Keratinocyte (primary cell): ENCODE results near the gene ARMH3. TPM values are rescaled to one million over a fixed set of nuclear protein-coding genes. Genes with fewer than 3 reads are reported as not detected.
"Not testable (repeated sequence)": the region's sequence is repeated elsewhere in the genome, so short reads cannot be mapped to it uniquely, and the experiment has no call there.

Source experiments
- DNase-seq: peaks from one replicate; pipeline ENCODE4 v3.0.0-alpha.2; 2011; ENCODE audit warnings: low read depth, missing footprints, low spot score
- FAIRE-seq: peaks from 2 replicates; lab custom pipeline; 2011; peaks lifted over from hg19 to GRCh38; lab: Jason Lieb, UNC
- H2AFZ ChIP-seq: 2 replicates; pipeline ENCODE4 v1.6.0; 2012; ENCODE audit warnings: low read length, control low read depth, inconsistent platforms; ENCODE audit not compliant: control insufficient read depth
- H3K27ac ChIP-seq: 2 replicates; pipeline ENCODE4 v1.5.1; 2011; ENCODE audit warnings: low read length; ENCODE audit not compliant: control insufficient read depth, insufficient read depth
- H3K27me3 ChIP-seq: 3 replicates; pipeline ENCODE4 v1.6.0; 2011; ENCODE audit warnings: low read length; ENCODE audit not compliant: control insufficient read depth, insufficient read depth; ENCODE audit errors: extremely low read depth
- H3K36me3 ChIP-seq, 2 experiments: 2 replicates in 1 of 2; 3 replicates in 1 of 2; pipeline ENCODE4 v1.5.1; 2011; ENCODE audit warnings: low read length in 2 of 2, mild to moderate bottlenecking in 1 of 2; ENCODE audit not compliant: control insufficient read depth in 2 of 2, insufficient read depth in 2 of 2; ENCODE audit errors: extremely low read depth in 1 of 2
- H3K4me1 ChIP-seq: 3 replicates; pipeline ENCODE4 v1.5.1; 2011; ENCODE audit warnings: low read length; ENCODE audit not compliant: control insufficient read depth, insufficient read depth; ENCODE audit errors: extremely low read depth
- H3K4me2 ChIP-seq: 3 replicates; pipeline ENCODE4 v1.6.0; 2011; ENCODE audit warnings: low read depth, low read length; ENCODE audit not compliant: control insufficient read depth, insufficient read depth; ENCODE audit errors: extremely low read depth
- H3K4me3 ChIP-seq, 3 experiments: fragments of 200-600 bp in 1 of 3; sonication (generic) in 1 of 3; 2 replicates in 2 of 3; 3 replicates in 1 of 3; pipeline ENCODE4 v1.5.1; 2011 to 2016; ENCODE audit warnings: low read length in 3 of 3, mild to moderate bottlenecking in 3 of 3, control low read depth in 2 of 3, inconsistent platforms in 1 of 3, low read depth in 1 of 3, mixed read lengths in 1 of 3, mixed run types in 1 of 3, moderate library complexity in 1 of 3; ENCODE audit not compliant: control insufficient read depth in 2 of 3, insufficient read depth in 2 of 3; ENCODE audit errors: extremely low read depth in 1 of 3
- H3K79me2 ChIP-seq: 2 replicates; pipeline ENCODE4 v1.6.0; 2012; ENCODE audit warnings: low read length; ENCODE audit not compliant: control insufficient read depth, insufficient read depth
- H3K9ac ChIP-seq: 3 replicates; pipeline ENCODE4 v1.6.0; 2011; ENCODE audit warnings: low read length; ENCODE audit not compliant: control insufficient read depth, insufficient read depth; ENCODE audit errors: extremely low read depth
- H3K9me1 ChIP-seq: 3 replicates; pipeline ENCODE4 v1.6.0; 2011; ENCODE audit warnings: low read length; ENCODE audit not compliant: control insufficient read depth, insufficient read depth; ENCODE audit errors: extremely low read depth
- H3K9me3 ChIP-seq: 2 replicates; pipeline ENCODE4 v1.5.1; 2012; ENCODE audit warnings: low read depth, low read length; ENCODE audit not compliant: control insufficient read depth
- H4K20me1 ChIP-seq: 3 replicates; pipeline ENCODE4 v1.6.0; 2011; ENCODE audit warnings: low read length; ENCODE audit not compliant: control insufficient read depth, insufficient read depth; ENCODE audit errors: extremely low read depth
- EZH2 ChIP-seq: IDR thresholded peaks from one replicate; pipeline ENCODE4 v1.6.1; 2012; ENCODE audit warnings: inconsistent platforms, mild to moderate bottlenecking, low read length, moderate library complexity
- dilution Hi-C: fragments of 300-500 bp; cut with MboI; formaldehyde crosslinking; loops from one replicate; pipeline ENCODE4 v1.7.0; 2020; ENCODE audit warnings: low sequenced_read_pairs; ENCODE audit not compliant: extremely low pct_ligation_motif_present
- polyA plus RNA-seq, 5 experiments: library from polyadenylated mRNA; depleted of rRNA in 3 of 5; stranded (reverse) in 3 of 5; stranded (forward) in 1 of 5; unstranded in 1 of 5; fragments of >200 nt; gene quantifications; 1 replicate in 1 of 5; 2 replicates in 3 of 5; 3 replicates in 1 of 5; pipeline versions ENCODE4 v1.2.1 to v1.2.3, GENCODE V29; 2011 to 2012; ENCODE audit warnings: missing spikeins in 2 of 5, low read depth in 1 of 5, low replicate concordance in 1 of 5
- TF ChIP-seq, protein P1 (sequence below), 3 experiments: IDR thresholded peaks in 1 of 3; conservative IDR thresholded peaks in 1 of 3; optimal IDR thresholded peaks in 1 of 3; 2 replicates in 2 of 3; 3 replicates in 1 of 3; pipeline versions ENCODE3 to v1.5.1; 2011; ENCODE audit warnings: low read length in 3 of 3, mild to moderate bottlenecking in 3 of 3, moderate library complexity in 2 of 3, control low read depth in 1 of 3, inconsistent platforms in 1 of 3; ENCODE audit not compliant: insufficient read depth in 2 of 3; ENCODE audit errors: extremely low read depth in 1 of 3

The ARMH3 gene
- polyA plus RNA-seq, 1 donor (not counting 4 experiments of a cell fraction or from before 2014, with no cell fraction given): 25.3 TPM

DNA sequence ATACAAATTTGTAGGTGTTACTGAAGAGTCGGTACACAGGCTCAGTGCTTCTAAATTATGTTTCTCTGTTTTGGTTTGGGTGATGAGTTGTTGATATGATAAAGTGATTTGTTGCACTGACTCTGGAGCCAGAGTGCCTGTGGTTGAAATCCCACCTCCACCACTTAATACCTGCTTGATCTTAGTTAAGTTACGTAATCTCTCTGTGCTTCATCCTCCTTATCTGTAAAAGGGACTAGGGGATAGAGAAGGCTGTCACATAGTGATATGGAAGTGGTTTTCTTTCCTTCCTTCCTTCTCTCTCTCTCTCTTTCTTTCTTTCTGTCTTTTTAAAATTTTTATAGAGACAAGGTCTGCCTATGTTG lies 8.5 kb upstream of the ARMH3 start:
- TF ChIP-seq, protein P1, sequence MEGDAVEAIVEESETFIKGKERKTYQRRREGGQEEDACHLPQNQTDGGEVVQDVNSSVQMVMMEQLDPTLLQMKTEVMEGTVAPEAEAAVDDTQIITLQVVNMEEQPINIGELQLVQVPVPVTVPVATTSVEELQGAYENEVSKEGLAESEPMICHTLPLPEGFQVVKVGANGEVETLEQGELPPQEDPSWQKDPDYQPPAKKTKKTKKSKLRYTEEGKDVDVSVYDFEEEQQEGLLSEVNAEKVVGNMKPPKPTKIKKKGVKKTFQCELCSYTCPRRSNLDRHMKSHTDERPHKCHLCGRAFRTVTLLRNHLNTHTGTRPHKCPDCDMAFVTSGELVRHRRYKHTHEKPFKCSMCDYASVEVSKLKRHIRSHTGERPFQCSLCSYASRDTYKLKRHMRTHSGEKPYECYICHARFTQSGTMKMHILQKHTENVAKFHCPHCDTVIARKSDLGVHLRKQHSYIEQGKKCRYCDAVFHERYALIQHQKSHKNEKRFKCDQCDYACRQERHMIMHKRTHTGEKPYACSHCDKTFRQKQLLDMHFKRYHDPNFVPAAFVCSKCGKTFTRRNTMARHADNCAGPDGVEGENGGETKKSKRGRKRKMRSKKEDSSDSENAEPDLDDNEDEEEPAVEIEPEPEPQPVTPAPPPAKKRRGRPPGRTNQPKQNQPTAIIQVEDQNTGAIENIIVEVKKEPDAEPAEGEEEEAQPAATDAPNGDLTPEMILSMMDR (optimal IDR thresholded peaks at IDR 0.05 in 1 of 3, IDR thresholded peaks at IDR 0.05 in 1 of 3, conservative IDR thresholded peaks at IDR 0.05 in 1 of 3; ENCODE audit: extremely low read depth in 1 of 3, insufficient read depth in 2 of 3, low read length in 3 of 3): no peak
- TF ChIP-seq EZH2: no peak
- H3K27ac ChIP-seq: peak overlapping the region; percentile 69
- peaks cover 2% of the 10 kb centered on the region for H4K20me1 ChIP-seq
- H2AFZ ChIP-seq: peak overlapping the region; percentile 59
- FAIRE-seq (peak; percentile 17), DNase-seq (no peak)
- dilution Hi-C loops: no loop called here
- H3K4me1 ChIP-seq: peaks cover 22% of the 10 kb centered on the region
- H3K4me3 ChIP-seq: no peak overlapping the region
- H3K36me3 ChIP-seq: peaks cover 1 to 19% of the 10 kb centered on the region in 2 experiments
- peak overlapping the region; percentile 86 for H3K9ac ChIP-seq
- no peaks in the 10 kb centered on the region for H3K27me3 ChIP-seq
- peaks cover 37% of the 10 kb centered on the region for H3K79me2 ChIP-seq
- no peaks in the 10 kb centered on the region for H3K9me1 ChIP-seq
- H3K9me3 ChIP-seq: no peaks in the 10 kb centered on the region
- peak overlapping the region; percentile 90 for H3K4me2 ChIP-seq

DNA sequence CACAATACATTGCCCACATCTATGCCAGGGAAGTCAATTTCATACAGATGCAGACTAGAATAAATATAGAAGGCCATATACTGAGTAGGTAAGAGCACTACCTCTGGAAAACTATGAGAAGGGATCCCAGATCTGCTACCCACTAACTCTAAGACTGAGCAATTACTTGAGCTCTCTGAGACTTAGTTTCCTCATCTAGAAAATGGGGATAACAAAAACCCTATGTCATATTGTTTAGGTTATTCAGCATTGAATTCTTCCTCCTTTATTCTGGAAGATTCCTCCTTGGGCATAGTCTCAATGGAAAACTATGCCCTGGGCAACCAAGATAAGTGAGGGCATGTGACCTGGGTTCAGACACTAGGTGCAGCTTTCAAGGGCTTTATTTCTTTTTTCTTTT lies 4.0 kb upstream of the ARMH3 start:
- H3K9me3 ChIP-seq: no peaks in the 10 kb centered on the region
- FAIRE-seq (no peak), DNase-seq (no peak)
- TF ChIP-seq, protein P1 (optimal IDR thresholded peaks at IDR 0.05 in 1 of 3, IDR thresholded peaks at IDR 0.05 in 1 of 3, conservative IDR thresholded peaks at IDR 0.05 in 1 of 3; ENCODE audit: extremely low read depth in 1 of 3, insufficient read depth in 2 of 3, low read length in 3 of 3): no peak
- TF ChIP-seq EZH2: no peak
- dilution Hi-C loops: no loop called here
- peaks cover 7% of the 10 kb centered on the region for H3K79me2 ChIP-seq
- H3K36me3 ChIP-seq: no peaks in the 10 kb centered on the region
- H3K4me3 ChIP-seq: no peak overlapping the region
- no peak overlapping the region for H2AFZ ChIP-seq
- no peak overlapping the region for H3K4me2 ChIP-seq
- H3K9ac ChIP-seq: no peak overlapping the region
- no peaks in the 10 kb centered on the region for H3K9me1 ChIP-seq
- no peak overlapping the region for H3K27ac ChIP-seq
- no peaks in the 10 kb centered on the region for H4K20me1 ChIP-seq
- peaks cover 4% of the 10 kb centered on the region for H3K4me1 ChIP-seq
- no peaks in the 10 kb centered on the region for H3K27me3 ChIP-seq

DNA sequence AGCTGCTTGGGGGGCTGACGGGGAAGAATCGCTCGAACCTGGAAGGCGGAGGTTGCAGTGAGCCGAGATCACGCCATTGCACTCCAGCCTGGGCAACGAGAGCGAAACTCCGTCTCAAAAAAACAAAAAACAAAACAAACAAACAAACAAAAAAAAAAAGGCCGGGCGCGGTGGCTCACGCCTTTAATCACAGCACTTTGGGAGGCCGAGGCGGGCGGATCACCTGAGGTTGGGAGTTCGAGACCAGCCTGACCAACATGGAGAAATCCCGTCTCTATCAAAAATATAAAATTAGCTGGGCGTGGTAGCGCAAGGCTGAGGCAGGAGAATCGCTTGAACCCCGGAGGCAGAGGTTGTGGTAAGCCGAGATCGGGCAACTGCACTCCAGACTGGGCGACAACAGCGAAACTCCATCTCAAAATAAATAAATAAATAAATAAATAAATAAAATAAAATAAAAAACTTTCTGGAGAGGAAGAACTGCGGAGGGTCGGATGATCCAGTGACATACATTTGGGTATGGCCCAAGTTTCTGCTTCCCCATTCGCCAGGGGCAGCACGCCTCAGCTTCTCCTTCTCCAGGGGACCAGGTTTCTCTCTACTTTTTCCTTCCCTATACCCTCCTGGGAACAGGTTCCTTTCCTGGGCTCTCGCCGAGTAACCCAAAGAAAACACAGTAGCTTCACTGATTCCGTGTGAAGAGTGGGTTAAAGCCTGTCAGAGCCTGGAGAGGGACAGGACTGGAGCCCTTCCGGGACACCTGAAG lies 909 bp downstream of the ARMH3 start:
- H3K9me3 ChIP-seq, H3K36me3 ChIP-seq, H3K9me1 ChIP-seq, H4K20me1 ChIP-seq, H3K27me3 ChIP-seq, dilution Hi-C loops, FAIRE-seq, DNase-seq: not testable (repeated sequence)
- Histone ChIP-seq H3K9ac (peak overlapping the region; percentile 83), H3K4me3 (peak overlapping the region; percentile 92 to 96 (median 94)), H3K79me2 (peaks cover 50% of the 10 kb centered on the region), H2AFZ (peak overlapping the region; percentile 87), H3K4me2 (peak overlapping the region; percentile 95), H3K27ac (peak overlapping the region; percentile 82), H3K4me1 (peaks cover 12% of the 10 kb centered on the region)
